ENCODE measurements around the gene ALG1. TPM values are rescaled to one million over a fixed set of nuclear protein-coding genes. Genes with fewer than 3 reads are reported as not detected.

Gene ALG1
- total RNA-seq (2021) (25.7 to 31.4 TPM (median 26.2 TPM) in 3 replicates), Bru-seq, nascent RNA (percentile 51 among the genes with signal in this experiment)
- long read RNA-seq, experiment 1, transcript ALG1-201 (13 exons, 2,132 nt): major isoform, 171 of 213 reads
- long read RNA-seq, experiment 1, partial matches to known transcripts: 8 of 213 reads
- long read RNA-seq, experiment 1, other reads (novel, unspliced or antisense): 32 of 213 reads
- long read RNA-seq, experiment 2, transcript ALG1-201 (13 exons, 2,132 nt): major isoform, 20 of 38 reads
- long read RNA-seq, experiment 2, partial matches to known transcripts: 5 of 38 reads
- long read RNA-seq, experiment 2, other reads (novel, unspliced or antisense): 13 of 38 reads
- long read RNA-seq, experiment 3, transcript ALG1-201 (13 exons, 2,132 nt): major isoform, 107 of 116 reads
- long read RNA-seq, experiment 3, partial matches to known transcripts: 1 of 116 reads
- long read RNA-seq, experiment 3, other reads (novel, unspliced or antisense): 6 of 116 reads

- Mint-ChIP-seq H3K27me3 (ENCODE audit: low read depth) (peaks cover 3% of the 10 kb centered on the region; the same call in 1 of the 2 replicates), H3K4me1 (peaks cover 12% of the 10 kb centered on the region), H3K36me3 (peaks cover 20% of the 10 kb centered on the region), H3K4me3 (peak within 1 kb of the TSS; percentile 93), H3K9me3 (no peaks in the 10 kb centered on the region), H3K27ac (0 out of 2 replicates have a peak within 1 kb of the TSS, but pooled peaks have one; percentile 63)
- DNase-seq (ENCODE audit: low spot score): peak; percentile 88
- ATAC-seq: peak; percentile 82
- ChIA-PET CTCF (interaction anchor here (0.8 to 1.8 kb wide), 5 partner anchors 11 to 47 kb away, joined by 3 to 15 read pairs (median 5); no protein-coding TSS in a partner anchor), POLR2A (interaction anchor here (1.0 kb wide), 1 partner anchor 114 kb away, joined by 3 read pairs; the partner anchor contains the start of gene SEC14L5)
- TF ChIP-seq SP1 (CRISPR knock-in tag; conservative IDR thresholded peaks at IDR 0.05): peak; percentile 48; the same call in 1 of the 2 replicates
- 0 out of 2 replicates have a peak, but pooled peaks have one; percentile 45 for TF ChIP-seq ZNF396 (CRISPR knock-in tag; IDR thresholded peaks at IDR 0.05; ENCODE audit: borderline replicate concordance)
- TF ChIP-seq ZNF281 (CRISPR knock-in tag; IDR thresholded peaks at IDR 0.05): no peak
- no peak for TF ChIP-seq TCF7 (CRISPR knock-in tag; IDR thresholded peaks at IDR 0.05; ENCODE audit: low read depth)
- TF ChIP-seq ETV6 (CRISPR knock-in tag; IDR thresholded peaks at IDR 0.05): peak; percentile 83
- no peak for TF ChIP-seq AFF4 (CRISPR knock-in tag; IDR thresholded peaks at IDR 0.05; ENCODE audit: borderline replicate concordance)
- TF ChIP-seq ZBTB43 (CRISPR knock-in tag; IDR thresholded peaks at IDR 0.05): 0 out of 2 replicates have a peak, but pooled peaks have one; percentile 55
- 0 out of 2 replicates have a peak, but pooled peaks have one; percentile 33 for TF ChIP-seq E2F4 (CRISPR knock-in tag; IDR thresholded peaks at IDR 0.05; ENCODE audit: borderline replicate concordance, low read depth)
- TF ChIP-seq HMGXB4 (CRISPR knock-in tag; IDR thresholded peaks at IDR 0.05): peak; percentile 37; the same call in 1 of the 2 replicates
- 0 out of 2 replicates have a peak, but pooled peaks have one; percentile 1 for TF ChIP-seq ZNF232 (CRISPR knock-in tag; IDR thresholded peaks at IDR 0.05)
- TF ChIP-seq ZNF671 (CRISPR knock-in tag; IDR thresholded peaks at IDR 0.05): peak; percentile 61; the same call in 1 of the 2 replicates
- TF ChIP-seq ESRRA (CRISPR knock-in tag; IDR thresholded peaks at IDR 0.05; ENCODE audit: borderline replicate concordance): no peak
- TF ChIP-seq EMX1 (CRISPR knock-in tag; IDR thresholded peaks at IDR 0.05): no peak
- TF ChIP-seq ARID4B (CRISPR knock-in tag; IDR thresholded peaks at IDR 0.05; ENCODE audit: borderline replicate concordance): 0 out of 2 replicates have a peak, but pooled peaks have one; percentile 82
- no peak for TF ChIP-seq MLX (CRISPR knock-in tag; IDR thresholded peaks at IDR 0.05)
- peak; percentile 89 for TF ChIP-seq FOXP1 (CRISPR knock-in tag; IDR thresholded peaks at IDR 0.05; ENCODE audit: borderline replicate concordance)
- TF ChIP-seq NFE2L1 (CRISPR knock-in tag; IDR thresholded peaks at IDR 0.05): peak; percentile 70; the same call in 1 of the 2 replicates
These were observed at the start of gene ALG1 for GRCh38 chr16:5071681-5072333. Gene ALG1, plus strand, starts transcription at chr16:5071843. Its CDS starts 7 bp downstream, at chr16:5071850.
